ENCODE measurements around the gene PRKD3. TPM values are rescaled to one million over a fixed set of nuclear protein-coding genes. Genes with fewer than 3 reads are reported as not detected.

PRKD3 gene
- total and polyA plus RNA-seq, 2 of the 13 experiments (the other 11 are each of a cell fraction or from before 2014, with no cell fraction given), result 11.6 to 38.4 TPM

GRCh38 chr2:37324786-37325624, at the start of gene PRKD3 (continued):
- TF ChIP-seq STAT6 (CRISPR knock-in tag; IDR thresholded peaks at IDR 0.05; ENCODE audit: borderline replicate concordance), result 0 out of 2 replicates have a peak, but pooled peaks have one; percentile 39
- peak; percentile 11; the same call in 1 of the 2 replicates for TF ChIP-seq ZNF768 (CRISPR knock-in tag; IDR thresholded peaks at IDR 0.05)
- no peak for TF ChIP-seq PAWR (CRISPR knock-in tag; IDR thresholded peaks at IDR 0.05; ENCODE audit: borderline replicate concordance)
- TF ChIP-seq PHF20 (CRISPR knock-in tag; IDR thresholded peaks at IDR 0.05), result no peak
- 0 out of 2 replicates have a peak, but pooled peaks have one; percentile 9 for TF ChIP-seq ATF2 (CRISPR knock-in tag; IDR thresholded peaks at IDR 0.05)
- TF ChIP-seq ZNF883 (CRISPR knock-in tag; IDR thresholded peaks at IDR 0.05; ENCODE audit: not compliant biosample characterization), result peak; percentile 80
- TF ChIP-seq TP53 (CRISPR knock-in tag; conservative IDR thresholded peaks at IDR 0.05), result no peak
- TF ChIP-seq ZNF484 (CRISPR knock-in tag; IDR thresholded peaks at IDR 0.05; ENCODE audit: borderline replicate concordance, low read depth), result no peak; the same call in 1 of the 2 replicates
- TF ChIP-seq TEAD3 (CRISPR knock-in tag; optimal IDR thresholded peaks at IDR 0.05; ENCODE audit: borderline replicate concordance), result no peak
- TF ChIP-seq PCBP1 (IDR thresholded peaks at IDR 0.05; ENCODE audit: borderline replicate concordance, low read depth, low read length), result 0 out of 2 replicates have a peak, but pooled peaks have one; percentile 52
- 0 out of 2 replicates have a peak, but pooled peaks have one; percentile 28 for TF ChIP-seq FOXJ3 (CRISPR knock-in tag; IDR thresholded peaks at IDR 0.05; ENCODE audit: borderline replicate concordance)
- TF ChIP-seq ZBTB44 (CRISPR knock-in tag; IDR thresholded peaks at IDR 0.05), result no peak; the same call in 1 of the 2 replicates
- no peak for TF ChIP-seq ZSCAN20 (CRISPR knock-in tag; IDR thresholded peaks at IDR 0.05; ENCODE audit: borderline replicate concordance)
- 0 out of 2 replicates have a peak, but pooled peaks have one; percentile 81 for TF ChIP-seq SMAD9 (CRISPR knock-in tag; IDR thresholded peaks at IDR 0.05)
- TF ChIP-seq ZNF614 (CRISPR knock-in tag; IDR thresholded peaks at IDR 0.05; ENCODE audit: borderline replicate concordance), result no peak
- no peak for TF ChIP-seq ZSCAN9 (CRISPR knock-in tag; IDR thresholded peaks at IDR 0.05; ENCODE audit: borderline replicate concordance)
- 0 out of 2 replicates have a peak, but pooled peaks have one; percentile 20 for TF ChIP-seq ZNF280D (CRISPR knock-in tag; IDR thresholded peaks at IDR 0.05)
- peak; percentile 45; the same call in 1 of the 2 replicates for TF ChIP-seq ZNF441 (CRISPR knock-in tag; IDR thresholded peaks at IDR 0.05; ENCODE audit: borderline replicate concordance)
- TF ChIP-seq ZNF605 (CRISPR knock-in tag; IDR thresholded peaks at IDR 0.05), result peak; percentile 71
